ENCODE data around the gene CREB3.

DNA sequence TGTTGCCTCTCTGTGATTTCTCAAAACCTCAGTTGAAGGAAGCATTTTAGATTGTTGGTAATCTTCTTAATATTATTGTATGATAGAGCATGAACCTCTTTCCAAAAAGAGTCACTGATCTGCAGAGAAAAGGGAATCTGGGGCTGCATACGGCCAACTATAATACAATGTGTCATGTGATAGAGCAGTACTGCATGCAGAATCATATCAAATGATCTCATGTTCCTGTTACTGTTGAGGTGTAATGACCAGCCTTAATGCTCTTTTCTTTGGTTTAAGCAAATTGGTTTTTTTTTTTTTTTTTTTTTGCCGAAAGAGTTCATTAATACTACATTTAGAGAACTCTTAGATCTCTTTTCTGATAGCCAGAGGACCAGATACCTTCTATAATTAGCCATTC is 34.5 kb downstream of the CREB3 start:
- no peak for TF ChIP-seq EZH2phosphoT487 (IDR thresholded peaks at IDR 0.05; ENCODE audit: low read length)
- TF ChIP-seq CTCF (IDR thresholded peaks at IDR 0.05; ENCODE audit: low read length), result no peak
